Endodermal cell (in vitro differentiated cells): ENCODE measurements around the gene TBC1D2B. TPM values are rescaled to one million over a fixed set of nuclear protein-coding genes. Genes with fewer than 3 reads are reported as not detected.

Experiments
- DNase-seq: peaks from one replicate; pipeline ENCODE4 v3.0.0-alpha.2; 2017
- H3K27ac ChIP-seq: 2 replicates; pipeline ENCODE4 v1.5.1; 2013; ENCODE audit warnings: mild to moderate bottlenecking, low read depth, low read length, moderate library complexity
- H3K27me3 ChIP-seq: 2 replicates; pipeline ENCODE4 v1.6.1; 2013; ENCODE audit warnings: mild to moderate bottlenecking, low read length, moderate library complexity; ENCODE audit not compliant: insufficient read depth, control insufficient read depth, poor library complexity, severe bottlenecking
- H3K36me3 ChIP-seq: 2 replicates; pipeline ENCODE4 v1.7.0; 2013; ENCODE audit warnings: mild to moderate bottlenecking, low read length, moderate library complexity; ENCODE audit not compliant: control insufficient read depth, insufficient read depth
- H3K4me1 ChIP-seq: one replicate; pipeline ENCODE4 v1.7.0; 2013; ENCODE audit warnings: low read length; ENCODE audit not compliant: control insufficient read depth, insufficient read depth
- H3K4me3 ChIP-seq: 2 replicates; pipeline ENCODE4 v1.5.1; 2013; ENCODE audit warnings: mild to moderate bottlenecking, low read length, moderate library complexity
- H3K9ac ChIP-seq: 2 replicates; pipeline ENCODE4 v1.6.1; 2013; ENCODE audit warnings: mild to moderate bottlenecking, low read length, moderate library complexity; ENCODE audit not compliant: poor library complexity, severe bottlenecking; ENCODE audit errors: extremely low read depth
- H3K9me3 ChIP-seq: 2 replicates; pipeline ENCODE4 v1.6.1; 2013; ENCODE audit warnings: mild to moderate bottlenecking, low read length, moderate library complexity; ENCODE audit not compliant: control insufficient read depth
- H3K27ac Mint-ChIP-seq: 2 replicates; pipeline ENCODE4 v1.8.0; 2020; ENCODE audit warnings: mixed read lengths
- H3K27me3 Mint-ChIP-seq: 2 replicates; pipeline ENCODE4 v1.8.0; 2021; ENCODE audit warnings: mild to moderate bottlenecking, mixed read lengths; ENCODE audit not compliant: insufficient read depth
- H3K36me3 Mint-ChIP-seq: 2 replicates; pipeline ENCODE4 v1.8.0; 2020; ENCODE audit warnings: low read depth, mixed read lengths
- H3K4me1 Mint-ChIP-seq: 2 replicates; pipeline ENCODE4 v1.8.0; 2020; ENCODE audit warnings: mixed read lengths
- H3K4me3 Mint-ChIP-seq: 2 replicates; pipeline ENCODE4 v1.8.0; 2020; ENCODE audit warnings: mild to moderate bottlenecking, moderate library complexity, mixed read lengths
- H3K9me3 Mint-ChIP-seq: 2 replicates; pipeline ENCODE4 v1.8.0; 2020; ENCODE audit warnings: mild to moderate bottlenecking, mixed read lengths
- CTCF ChIP-seq: fragments of 200-600 bp; sonication (generic); conservative IDR thresholded peaks from 2 replicates; pipeline ENCODE4 v1.5.0; 2021; ENCODE audit warnings: antibody characterized with exemption, mild to moderate bottlenecking
- WGBS, 2 experiments: methylation state at CpG; one replicate each; pipeline versions ENCODE4 v1.1.5 to v1.1.7; 2013; ENCODE audit warnings: missing lambda C conversion rate in 2 of 2, mixed read lengths in 1 of 2; ENCODE audit not compliant: insufficient coverage in 1 of 2, insufficient read length in 1 of 2; 5-methylcytosine and 5-hydroxymethylcytosine counted together
- total RNA-seq, 2 donors: library from RNA; stranded (reverse); fragmentation: NEBNext Ultra II Directional in 1 of 2; extraction: Animal tissue kit (Norgen Biotek cat#: 25700) in 1 of 2; gene quantifications; 2 replicates in 1 of 2; 3 replicates in 1 of 2; pipeline ENCODE4 v1.2.1, GENCODE V29; 2021

The TBC1D2B gene
- total RNA-seq, 2 donors from 2014 or later = 13.8 to 23.8 TPM

DNA sequence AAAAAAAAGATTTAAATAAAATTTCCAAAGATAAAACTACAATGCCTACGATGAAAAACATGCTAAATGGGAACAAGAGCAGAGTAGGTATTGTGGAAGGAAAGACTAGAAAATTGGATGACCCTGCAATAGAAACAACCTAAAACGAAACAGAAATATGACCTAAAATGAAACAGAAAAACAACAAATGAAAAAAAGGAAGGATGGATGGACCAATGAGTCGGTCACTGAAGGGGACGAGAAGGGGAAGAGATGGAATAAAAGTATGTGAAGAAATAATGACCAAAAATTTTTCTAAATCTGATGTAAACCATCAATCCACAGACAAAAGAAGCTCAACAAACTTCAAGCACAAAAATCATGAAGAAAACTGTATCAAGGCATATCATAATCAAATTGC is 44.8 kb downstream of the TBC1D2B start:
- Mint-ChIP-seq H3K27ac (no peak overlapping the region), H3K4me1 (no peaks in the 10 kb centered on the region), H3K36me3 (peaks cover 2% of the 10 kb centered on the region), H3K27me3 (no peaks in the 10 kb centered on the region), H3K9me3 (no peaks in the 10 kb centered on the region), H3K4me3 (no peak overlapping the region)
- no peak overlapping the region for H3K27ac ChIP-seq
- no peaks in the 10 kb centered on the region for H3K27me3 ChIP-seq
- no peaks in the 10 kb centered on the region for H3K4me1 ChIP-seq
- no peak overlapping the region for H3K4me3 ChIP-seq
- H3K9me3 ChIP-seq = no peaks in the 10 kb centered on the region
- no peaks in the 10 kb centered on the region for H3K36me3 ChIP-seq
- 89 to 100% methylated on average over 1 to 4 of the region's 4 CpGs for WGBS, 2 experiments
- no peak overlapping the region for H3K9ac ChIP-seq
- no peak for DNase-seq
- no peak for TF ChIP-seq CTCF

GRCh38 chr15:78024883-78025282 is 52.6 kb downstream of the TBC1D2B start:
- no peaks in the 10 kb centered on the region for H3K27me3 ChIP-seq
- no peaks in the 10 kb centered on the region for H3K36me3 ChIP-seq
- H3K4me3 Mint-ChIP-seq = no peak overlapping the region
- no peak for DNase-seq
- H3K27ac ChIP-seq = no peak overlapping the region
- H3K4me3 ChIP-seq = no peak overlapping the region
- peaks cover 7% of the 10 kb centered on the region for H3K36me3 Mint-ChIP-seq
- no peaks in the 10 kb centered on the region for H3K27me3 Mint-ChIP-seq
- TF ChIP-seq CTCF = peak; percentile 30
- 88 to 100% methylated on average over 2 of the region's 2 CpGs for WGBS, 2 experiments
- no peaks in the 10 kb centered on the region for H3K9me3 ChIP-seq
- no peaks in the 10 kb centered on the region for H3K9me3 Mint-ChIP-seq
- peaks cover 1% of the 10 kb centered on the region for H3K4me1 Mint-ChIP-seq
- peak overlapping the region; percentile 23 for H3K27ac Mint-ChIP-seq
- H3K9ac ChIP-seq = no peak overlapping the region
- H3K4me1 ChIP-seq = no peaks in the 10 kb centered on the region

DNA sequence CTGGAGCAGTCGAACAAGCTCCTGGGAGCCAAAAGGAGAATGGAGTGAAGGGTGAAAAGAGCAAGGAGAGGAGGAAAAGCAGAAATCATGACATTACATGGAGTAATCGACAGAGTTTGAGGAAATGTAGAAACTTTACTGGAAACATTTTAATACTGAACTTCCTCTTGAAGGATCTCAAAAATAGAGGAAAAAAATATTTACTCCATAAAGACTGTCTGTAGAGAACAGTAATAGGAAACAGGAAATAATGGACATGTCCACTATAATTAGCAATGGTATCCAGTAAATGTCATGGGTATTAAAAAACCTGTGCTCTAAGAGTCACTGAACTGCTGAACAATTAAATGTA is 53.0 kb downstream of the TBC1D2B start:
- peaks cover 1% of the 10 kb centered on the region for H3K4me1 Mint-ChIP-seq

More for the DNA sequence above, 53.0 kb downstream of the TBC1D2B start:
- Mint-ChIP-seq H3K27me3 (no peaks in the 10 kb centered on the region), H3K27ac (no peak overlapping the region), H3K36me3 (peaks cover 7% of the 10 kb centered on the region), H3K4me3 (no peak overlapping the region), H3K9me3 (no peaks in the 10 kb centered on the region)
- Histone ChIP-seq H3K27ac (no peak overlapping the region), H3K36me3 (no peaks in the 10 kb centered on the region), H3K4me1 (no peaks in the 10 kb centered on the region), H3K9me3 (no peaks in the 10 kb centered on the region), H3K4me3 (no peak overlapping the region), H3K9ac (no peak overlapping the region), H3K27me3 (no peaks in the 10 kb centered on the region)
- no peak for TF ChIP-seq CTCF
- 83 to 91% methylated on average over 1 to 2 of the region's 2 CpGs for WGBS, 2 experiments
- DNase-seq = no peak
